Neutrophil (primary cell): ENCODE measurements around the gene ZFAND3.

ENCODE experiments used
- H3K27ac ChIP-seq: fragments of 200-600 bp; sonication (generic); 2 replicates; pipeline ENCODE4 v1.5.1; 2016; ENCODE audit warnings: mild to moderate bottlenecking, moderate library complexity
- H3K27me3 ChIP-seq: fragments of 200-600 bp; sonication (generic); 2 replicates; pipeline ENCODE4 v1.6.0; 2016; ENCODE audit warnings: mild to moderate bottlenecking
- H3K36me3 ChIP-seq: fragments of 200-600 bp; sonication (generic); 2 replicates; pipeline ENCODE4 v1.5.1; 2017
- H3K4me1 ChIP-seq, 2 experiments: fragments of 200-600 bp in 1 of 2; sonication (generic) in 1 of 2; 1 replicate in 1 of 2; 2 replicates in 1 of 2; pipeline versions ENCODE4 v1.5.1 to v1.6.1; 2013 to 2016; ENCODE audit warnings: low read depth in 1 of 2, low read length in 1 of 2, mild to moderate bottlenecking in 1 of 2, moderate library complexity in 1 of 2; ENCODE audit not compliant: control insufficient read depth in 1 of 2, insufficient read depth in 1 of 2
- H3K4me3 ChIP-seq, 2 experiments: fragments of 200-600 bp in 1 of 2; sonication (generic) in 1 of 2; 1 replicate in 1 of 2; 2 replicates in 1 of 2; pipeline ENCODE4 v1.5.1; 2013 to 2016; ENCODE audit warnings: low read depth in 1 of 2, low read length in 1 of 2, mild to moderate bottlenecking in 1 of 2, moderate library complexity in 1 of 2
- H3K9me3 ChIP-seq: fragments of 200-600 bp; sonication (generic); 2 replicates; pipeline ENCODE4 v1.5.1; 2016
- CTCF ChIP-seq: fragments of 200-600 bp; sonication (generic); IDR thresholded peaks from 2 replicates; pipeline ENCODE4 v1.5.1; 2016; ENCODE audit warnings: antibody characterized with exemption

Gene ZFAND3

GRCh38 chr6:37792457-37793033, 27.0 kb upstream of the ZFAND3 start:
- no peak for TF ChIP-seq CTCF
- no peaks in the 10 kb centered on the region for H3K36me3 ChIP-seq

GRCh38 chr6:37793067-37793466, 26.5 kb upstream of the ZFAND3 start:
- TF ChIP-seq CTCF: no peak
- Histone ChIP-seq H3K36me3 (no peaks in the 10 kb centered on the region), H3K4me3 (no peak overlapping the region), H3K4me1 (peaks cover 0 to 6% of the 10 kb centered on the region in 2 experiments), H3K9me3 (no peaks in the 10 kb centered on the region), H3K27ac (no peak overlapping the region), H3K27me3 (peaks cover 6% of the 10 kb centered on the region)

More at GRCh38 chr6:37792457-37793033, 27.0 kb upstream of the ZFAND3 start:
- Histone ChIP-seq H3K9me3 (no peaks in the 10 kb centered on the region), H3K27ac (no peak overlapping the region), H3K27me3 (peaks cover 11% of the 10 kb centered on the region), H3K4me1 (peaks cover 0 to 6% of the 10 kb centered on the region in 2 experiments), H3K4me3 (no peak overlapping the region)

GRCh38 chr6:37794825-37795224, 24.7 kb upstream of the ZFAND3 start:
- H3K36me3 ChIP-seq: no peaks in the 10 kb centered on the region
- H3K4me3 ChIP-seq: no peak overlapping the region
- H3K27me3 ChIP-seq: peaks cover under 1% of the 10 kb centered on the region
- no peak overlapping the region for H3K27ac ChIP-seq
- peaks cover 0 to 6% of the 10 kb centered on the region in 2 experiments for H3K4me1 ChIP-seq
- TF ChIP-seq CTCF: no peak
- no peaks in the 10 kb centered on the region for H3K9me3 ChIP-seq

- Histone ChIP-seq H3K4me1 (peaks cover 11 to 14% of the 10 kb centered on the region in 2 experiments), H3K36me3 (no peaks in the 10 kb centered on the region), H3K27ac (no peak overlapping the region), H3K9me3 (no peaks in the 10 kb centered on the region), H3K27me3 (peaks cover 4% of the 10 kb centered on the region), H3K4me3 (no peak overlapping the region)
- no peak for TF ChIP-seq CTCF
These were observed 20.9 kb upstream of the ZFAND3 start for GRCh38 chr6:37798436-37799262.

- Histone ChIP-seq H3K27ac (no peak overlapping the region), H3K4me1 (peaks cover 11 to 14% of the 10 kb centered on the region in 2 experiments), H3K27me3 (peaks cover 4% of the 10 kb centered on the region), H3K4me3 (no peak overlapping the region), H3K36me3 (no peaks in the 10 kb centered on the region), H3K9me3 (no peaks in the 10 kb centered on the region)
- TF ChIP-seq CTCF: no peak
These were observed 20.3 kb upstream of the ZFAND3 start for GRCh38 chr6:37799263-37799644.
